DOHH2 (cell line): ENCODE measurements around the gene SUGCT.

ENCODE experiments used
- CTCF ChIP-seq: fragments of 200-600 bp; sonication (generic); IDR thresholded peaks from one replicate; pipeline ENCODE4 v1.5.1; 2014; ENCODE audit warnings: antibody characterized with exemption, mild to moderate bottlenecking, low read depth, low read length; ENCODE audit not compliant: poor library complexity, severe bottlenecking
- EZH2phosphoT487 ChIP-seq: fragments of 200-600 bp; sonication (generic); IDR thresholded peaks from 2 replicates; pipeline ENCODE4 v1.6.1; 2017; ENCODE audit warnings: borderline replicate concordance, mild to moderate bottlenecking, antibody characterized with exemption, low read length, moderate library complexity, mixed read lengths

GRCh38 chr7:40833191-40833887, 698.5 kb downstream of the SUGCT start:
- TF ChIP-seq CTCF (no peak), EZH2phosphoT487 (no peak)
